ENCODE results near the gene BCL2L14.

The BCL2L14 gene

GRCh38 chr12:12056951-12057350 lies 13.8 kb upstream of the BCL2L14 start:
- no peak for DNase-seq

- no peak for DNase-seq
Observed at GRCh38 chr12:12064596-12064995, 6.1 kb upstream of the BCL2L14 start.

- DNase-seq: no peak
Observed at GRCh38 chr12:12068751-12069150, 2.0 kb upstream of the BCL2L14 start.

GRCh38 chr12:12069821-12070548 lies 754 bp upstream of the BCL2L14 start:
- no peak for DNase-seq

GRCh38 chr12:12072064-12072760 lies 1.5 kb downstream of the BCL2L14 start:
- peak; percentile 46 for DNase-seq

GRCh38 chr12:12079291-12079690 lies 8.6 kb downstream of the BCL2L14 start:
- DNase-seq: no peak

- no peak for DNase-seq
Observed at GRCh38 chr12:12081836-12082497, 11.2 kb downstream of the BCL2L14 start.

GRCh38 chr12:12083688-12084087 lies 12.9 kb downstream of the BCL2L14 start:
- DNase-seq: no peak

GRCh38 chr12:12086362-12086761 lies 15.6 kb downstream of the BCL2L14 start:
- no peak for DNase-seq

GRCh38 chr12:12086973-12087692 lies 16.4 kb downstream of the BCL2L14 start:
- DNase-seq: no peak

GRCh38 chr12:12087693-12088034 lies 16.9 kb downstream of the BCL2L14 start:
- DNase-seq: no peak

GRCh38 chr12:12088147-12088546 lies 17.4 kb downstream of the BCL2L14 start:
- DNase-seq: no peak

- DNase-seq: no peak
Observed at GRCh38 chr12:12088761-12089160, 18.0 kb downstream of the BCL2L14 start.

- no peak for DNase-seq
Observed at GRCh38 chr12:12091071-12091470, 20.3 kb downstream of the BCL2L14 start.

- DNase-seq: no peak
Observed at GRCh38 chr12:12091977-12092663, 21.4 kb downstream of the BCL2L14 start.

- no peak for DNase-seq
Observed at GRCh38 chr12:12094481-12094880, 23.7 kb downstream of the BCL2L14 start.

- DNase-seq: no peak
Observed at GRCh38 chr12:12095021-12095420, 24.3 kb downstream of the BCL2L14 start.

- DNase-seq: no peak
Observed at GRCh38 chr12:12097891-12098690, 27.4 kb downstream of the BCL2L14 start.

GRCh38 chr12:12098691-12099015 lies 27.9 kb downstream of the BCL2L14 start:
- DNase-seq: no peak

GRCh38 chr12:12099102-12099501 lies 28.4 kb downstream of the BCL2L14 start:
- DNase-seq: no peak

- DNase-seq: no peak
Observed at GRCh38 chr12:12107678-12108077, 36.9 kb downstream of the BCL2L14 start.

GRCh38 chr12:12108441-12109058 lies 37.8 kb downstream of the BCL2L14 start:
- DNase-seq: no peak

Data from stimulated activated CD8-positive, alpha-beta memory T cell treated with anti-CD3 and anti-CD28 coated beads, Interleukin-4, amount 100 ng/mL, for 48 hours (primary cell).